Stimulated activated CD4-positive, alpha-beta T cell treated with anti-CD3 and anti-CD28 coated beads, Interleukin-12 subunit alpha, Interleukin-12 subunit beta, amount 100 ng/mL, for 4 hours (primary cell): ENCODE measurements around the gene RBMY1F.
"Not testable (repeated sequence)": the region's sequence is repeated elsewhere in the genome, so short reads cannot be mapped to it uniquely, and the experiment has no call there.

Experiments
- DNase-seq: peaks from one replicate; pipeline ENCODE4 v3.0.0-alpha.2; 2020

RBMY1F gene

DNA sequence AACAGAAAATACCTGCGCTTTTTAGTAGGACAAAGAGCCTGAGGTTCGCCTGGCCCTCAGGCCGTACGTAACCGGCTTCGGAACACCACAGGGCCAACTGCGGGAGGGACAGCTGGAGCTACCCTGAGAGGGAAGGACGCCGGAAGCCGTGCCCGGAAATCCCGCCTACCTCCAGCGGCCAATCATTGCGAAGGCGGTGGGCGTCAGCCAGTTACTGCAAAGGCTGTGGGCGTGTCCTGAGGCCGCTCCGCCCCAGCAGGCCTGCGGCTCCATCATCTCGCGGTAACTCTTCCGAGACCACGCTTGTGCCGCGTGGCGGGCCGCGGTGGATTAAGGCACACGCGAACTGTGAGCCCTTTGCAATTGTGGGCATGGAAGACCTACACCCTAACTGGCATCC lies at the start of gene RBMY1F:
RBMY1F (minus strand) TSS at position 101 of the 400 bp plus-strand sequence. CDS start 1,954 bp downstream, outside the sequence.
- not testable (repeated sequence) for DNase-seq

- DNase-seq, result not testable (repeated sequence)
These were observed 31.6 kb downstream of the RBMY1F start for GRCh38 chrY:22151144-22151543.

- DNase-seq, result not testable (repeated sequence)
These were observed 41.6 kb downstream of the RBMY1F start for GRCh38 chrY:22141011-22141695.

- not testable (repeated sequence) for DNase-seq
These were observed 48.0 kb downstream of the RBMY1F start for GRCh38 chrY:22134719-22135118.

DNA sequence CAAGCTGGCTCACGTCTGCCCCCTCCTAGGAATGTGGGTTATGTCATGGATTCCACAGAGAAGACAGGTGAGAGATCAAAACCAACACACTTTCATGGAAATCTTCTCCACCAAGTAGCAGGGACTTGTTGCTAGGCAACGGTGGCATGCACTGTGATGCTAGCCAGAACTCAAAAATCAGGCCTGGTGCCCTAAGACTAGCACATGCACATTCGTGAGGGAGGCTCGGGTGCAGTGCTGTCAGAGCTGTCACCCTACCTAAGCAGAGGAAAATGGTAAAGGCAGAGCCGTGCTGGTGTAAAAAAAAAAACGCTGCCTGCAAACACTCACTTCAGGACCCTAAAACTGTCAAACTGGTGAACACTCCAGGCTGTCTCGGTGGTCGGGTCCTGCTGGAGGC lies 52.2 kb downstream of the RBMY1F start:
- not testable (repeated sequence) for DNase-seq
